BJ (cell line): ENCODE data around the gene ANP32A. TPM values are rescaled to one million over a fixed set of nuclear protein-coding genes. Genes with fewer than 3 reads are reported as not detected.

Source experiments
- CTCF ChIA-PET: fragments of 350-600 bp; formaldehyde crosslinking; extraction: SDS; loops from one replicate; lab custom pipeline; 2021; ENCODE audit warnings: antibody characterized with exemption, inconsistent platforms; lab: Yijun Ruan, JAX
- POLR2A ChIA-PET: fragments of 300-600 bp; sonication (Branson Sonifier 250); formaldehyde crosslinking; extraction: SDS; loops from one replicate; lab custom pipeline; 2021; ENCODE audit warnings: antibody characterized with exemption; lab: Charles Lee
- DNase-seq: peaks from one replicate; pipeline ENCODE4 v3.0.0-alpha.2; 2011; ENCODE audit warnings: low read depth
- H3K27me3 ChIP-seq: 2 replicates; pipeline ENCODE4 v1.6.0; 2011; ENCODE audit warnings: low read length; ENCODE audit not compliant: control insufficient read depth, insufficient read depth
- H3K36me3 ChIP-seq: 2 replicates; pipeline ENCODE4 v1.5.1; 2011; ENCODE audit warnings: low read length; ENCODE audit not compliant: control insufficient read depth, insufficient read depth
- H3K4me3 ChIP-seq: 2 replicates; pipeline ENCODE4 v1.5.1; 2011; ENCODE audit warnings: low read depth, mild to moderate bottlenecking, control low read depth, low read length
- CTCF ChIP-seq: IDR thresholded peaks from 2 replicates; pipeline ENCODE4 v1.5.1; 2011; ENCODE audit warnings: low read depth, mild to moderate bottlenecking, control low read depth, inconsistent platforms, low read length, moderate library complexity; ENCODE audit not compliant: insufficient read depth
- polyA plus RNA-seq: library from polyadenylated mRNA; depleted of rRNA; stranded (reverse); fragments of >200 nt; gene quantifications from 2 replicates; pipeline ENCODE4 v1.2.3, GENCODE V29; 2011

ANP32A gene
- polyA plus RNA-seq, 1 experiment = 36.2 TPM

- ChIA-PET CTCF (interaction anchor here (0.6 to 2.7 kb wide), 3 partner anchors 25 to 94 kb away, joined by 3 to 20 read pairs (median 3); no protein-coding TSS in a partner anchor), POLR2A (no interaction called here)
- Histone ChIP-seq H3K27me3 (no peaks in the 10 kb centered on the region), H3K4me3 (no peak overlapping the region), H3K36me3 (peaks cover 20% of the 10 kb centered on the region)
- no peak for TF ChIP-seq CTCF
- DNase-seq = no peak
Measured at GRCh38 chr15:68781766-68782588, 38.7 kb downstream of the ANP32A start.

GRCh38 chr15:68781217-68781616, 39.5 kb downstream of the ANP32A start:
- ChIA-PET POLR2A (no interaction called here), CTCF (interaction anchor here (1.1 kb wide), 1 partner anchor 95 kb away, joined by 3 read pairs; no protein-coding TSS in a partner anchor)
- Histone ChIP-seq H3K4me3 (no peak overlapping the region), H3K27me3 (no peaks in the 10 kb centered on the region), H3K36me3 (peaks cover 19% of the 10 kb centered on the region)
- DNase-seq = no peak
- TF ChIP-seq CTCF = no peak

GRCh38 chr15:68778876-68779275, 41.8 kb downstream of the ANP32A start:
- no peak for DNase-seq
- peaks cover 18% of the 10 kb centered on the region for H3K36me3 ChIP-seq
- POLR2A ChIA-PET = no interaction called here

GRCh38 chr15:68776477-68777270, 44.0 kb downstream of the ANP32A start:
- ChIA-PET CTCF (no interaction called here), POLR2A (no interaction called here)
- Histone ChIP-seq H3K4me3 (no peak overlapping the region), H3K27me3 (no peaks in the 10 kb centered on the region), H3K36me3 (peaks cover 13% of the 10 kb centered on the region)
- no peak for TF ChIP-seq CTCF
- DNase-seq = no peak

More at GRCh38 chr15:68778876-68779275, 41.8 kb downstream of the ANP32A start:
- Histone ChIP-seq H3K4me3 (no peak overlapping the region), H3K27me3 (no peaks in the 10 kb centered on the region)
- no peak for TF ChIP-seq CTCF
- CTCF ChIA-PET = interaction anchor here (0.7 to 1.4 kb wide), 2 partner anchors 10 to 40 kb away, joined by 3 read pairs; no protein-coding TSS in a partner anchor
